Suppressor macrophage treated with lipopolysaccharide for 4 hours (primary cell): ENCODE results near the gene FAT1.

Experiments used
- DNase-seq: peaks from one replicate; pipeline ENCODE4 v3.0.0-alpha.2; 2020

The FAT1 gene

GRCh38 chr4:186554914-186555827, 168.5 kb downstream of the FAT1 start, which contains the start of gene MTNR1A:
MTNR1A (minus strand) TSS chr4:186555567; CDS start chr4:186555365, 202 bp downstream.
- no peak for DNase-seq

- DNase-seq = no peak
Measured at GRCh38 chr4:186554539-186554913, 169.1 kb downstream of the FAT1 start.

- DNase-seq = no peak
Measured at GRCh38 chr4:186553717-186554116, 169.9 kb downstream of the FAT1 start.

- DNase-seq = no peak
Measured at GRCh38 chr4:186551849-186552248, 171.8 kb downstream of the FAT1 start.

GRCh38 chr4:186545436-186545835, 178.2 kb downstream of the FAT1 start:
- no peak for DNase-seq

GRCh38 chr4:186543206-186543605, 180.4 kb downstream of the FAT1 start:
- no peak for DNase-seq

GRCh38 chr4:186541801-186542200, 181.9 kb downstream of the FAT1 start:
- no peak for DNase-seq

GRCh38 chr4:186537843-186538521, 185.7 kb downstream of the FAT1 start:
- DNase-seq = no peak
